Measurements from ENCODE around the gene RANBP9.

The RANBP9 gene

GRCh38 chr6:13605634-13606033, 106.0 kb downstream of the RANBP9 start:
- H3K4me1 ChIP-seq: no peaks in the 10 kb centered on the region
- DNase-seq: no peak
- no peaks in the 10 kb centered on the region for H3K9me3 ChIP-seq
- H3K27me3 ChIP-seq: no peaks in the 10 kb centered on the region
- H3K36me3 ChIP-seq: no peaks in the 10 kb centered on the region
- no peak for TF ChIP-seq CTCF (IDR thresholded peaks at IDR 0.05; ENCODE audit: low read depth, low read length)
- no peak overlapping the region for H3K4me3 ChIP-seq (ENCODE audit: low read depth, low read length)

GRCh38 chr6:13604546-13605416, 106.9 kb downstream of the RANBP9 start:
- Histone ChIP-seq H3K4me1 (no peaks in the 10 kb centered on the region), H3K9me3 (no peaks in the 10 kb centered on the region), H3K36me3 (no peaks in the 10 kb centered on the region), H3K4me3 (ENCODE audit: low read depth, low read length) (no peak overlapping the region), H3K27me3 (no peaks in the 10 kb centered on the region)
- DNase-seq: no peak
- TF ChIP-seq CTCF (IDR thresholded peaks at IDR 0.05; ENCODE audit: low read depth, low read length): no peak

- Histone ChIP-seq H3K4me3 (ENCODE audit: low read depth, low read length) (no peak overlapping the region), H3K4me1 (no peaks in the 10 kb centered on the region), H3K36me3 (no peaks in the 10 kb centered on the region), H3K9me3 (no peaks in the 10 kb centered on the region), H3K27me3 (no peaks in the 10 kb centered on the region)
- TF ChIP-seq CTCF (IDR thresholded peaks at IDR 0.05; ENCODE audit: low read depth, low read length): no peak
- DNase-seq: no peak
Observed at GRCh38 chr6:13604135-13604534, 107.5 kb downstream of the RANBP9 start.

GRCh38 chr6:13600036-13600435, 111.6 kb downstream of the RANBP9 start:
- Histone ChIP-seq H3K9me3 (no peaks in the 10 kb centered on the region), H3K4me3 (ENCODE audit: low read depth, low read length) (no peak overlapping the region), H3K27me3 (no peaks in the 10 kb centered on the region), H3K4me1 (no peaks in the 10 kb centered on the region), H3K36me3 (no peaks in the 10 kb centered on the region)
- no peak for DNase-seq
- TF ChIP-seq CTCF (IDR thresholded peaks at IDR 0.05; ENCODE audit: low read depth, low read length): no peak

- Histone ChIP-seq H3K4me3 (ENCODE audit: low read depth, low read length) (no peak overlapping the region), H3K9me3 (no peaks in the 10 kb centered on the region), H3K4me1 (no peaks in the 10 kb centered on the region), H3K36me3 (no peaks in the 10 kb centered on the region), H3K27me3 (no peaks in the 10 kb centered on the region)
- no peak for TF ChIP-seq CTCF (IDR thresholded peaks at IDR 0.05; ENCODE audit: low read depth, low read length)
- no peak for DNase-seq
Observed at GRCh38 chr6:13597073-13597472, 114.6 kb downstream of the RANBP9 start.

- no peak for DNase-seq
- no peaks in the 10 kb centered on the region for H3K4me1 ChIP-seq
- no peak overlapping the region for H3K4me3 ChIP-seq (ENCODE audit: low read depth, low read length)
- TF ChIP-seq CTCF (IDR thresholded peaks at IDR 0.05; ENCODE audit: low read depth, low read length): no peak
- no peaks in the 10 kb centered on the region for H3K9me3 ChIP-seq
- no peaks in the 10 kb centered on the region for H3K36me3 ChIP-seq
- H3K27me3 ChIP-seq: no peaks in the 10 kb centered on the region
Observed at GRCh38 chr6:13593720-13594119, 117.9 kb downstream of the RANBP9 start.

Data from BE2C (cell line).